Embryonic facial prominence (tissue), 1 donor: ENCODE measurements around the gene CDC37L1.
A peak's percentile ranks its signal among the peaks of the same experiment; 100 is the strongest.

ENCODE experiments used
- DNase-seq: peaks from one replicate; pipeline ENCODE4 v3.0.0-alpha.2; 2016; ENCODE audit errors: extremely low spot score

CDC37L1 gene

DNA sequence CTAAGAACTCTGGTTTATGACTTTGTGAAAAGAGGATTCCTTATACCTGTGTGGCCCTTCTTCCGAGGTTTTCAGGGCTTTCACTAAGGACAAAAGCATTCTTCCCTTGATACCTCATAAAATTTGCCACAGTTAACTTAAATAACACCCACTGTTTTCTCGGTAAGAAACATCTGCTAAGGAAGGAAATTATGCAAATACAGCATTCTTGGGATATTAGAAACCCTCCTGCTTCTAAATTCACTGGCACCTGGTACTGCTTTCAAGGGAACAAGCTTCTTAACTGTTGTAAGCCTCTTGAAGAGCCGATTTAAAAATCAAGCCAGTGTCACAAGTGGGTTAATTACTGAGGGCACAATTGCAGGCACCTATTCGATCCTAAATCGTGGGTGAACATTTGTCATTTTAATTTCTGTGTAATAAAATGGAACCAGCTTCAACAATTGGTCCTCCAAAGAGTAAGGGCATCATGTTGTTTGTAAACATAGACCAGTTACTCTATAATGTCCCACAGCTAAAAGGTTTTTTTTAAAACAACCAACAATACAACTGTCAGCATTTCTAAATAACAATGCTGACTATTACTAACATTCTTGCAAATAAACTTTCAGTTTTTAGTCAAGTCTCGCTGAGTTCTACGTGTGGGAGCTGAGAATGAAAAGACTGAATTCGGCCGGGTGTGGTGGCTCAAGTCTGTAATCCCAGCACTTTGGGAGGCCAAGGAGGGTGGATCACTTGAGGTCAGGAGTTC, 35.1 kb downstream of the CDC37L1 start:
- no peak for DNase-seq

DNA sequence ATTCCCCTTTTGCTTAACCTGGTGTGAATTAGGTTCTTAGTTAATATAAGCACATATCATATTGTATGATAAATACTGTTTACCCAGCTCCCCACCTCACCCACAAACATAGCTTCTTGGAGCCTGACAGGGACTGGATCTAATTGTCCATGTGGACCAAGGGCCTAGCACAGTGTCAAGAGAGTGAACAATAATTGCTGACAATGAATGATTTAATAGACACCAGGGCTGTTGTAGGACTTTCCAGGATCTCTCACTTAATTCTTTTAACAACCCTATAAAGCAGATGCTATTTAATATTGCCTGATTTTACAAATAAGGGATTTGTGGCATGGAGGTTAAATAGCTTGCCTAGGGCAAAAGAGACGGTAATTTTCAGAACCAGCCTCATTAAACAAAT, 36.8 kb downstream of the CDC37L1 start:
- DNase-seq, result no peak

DNA sequence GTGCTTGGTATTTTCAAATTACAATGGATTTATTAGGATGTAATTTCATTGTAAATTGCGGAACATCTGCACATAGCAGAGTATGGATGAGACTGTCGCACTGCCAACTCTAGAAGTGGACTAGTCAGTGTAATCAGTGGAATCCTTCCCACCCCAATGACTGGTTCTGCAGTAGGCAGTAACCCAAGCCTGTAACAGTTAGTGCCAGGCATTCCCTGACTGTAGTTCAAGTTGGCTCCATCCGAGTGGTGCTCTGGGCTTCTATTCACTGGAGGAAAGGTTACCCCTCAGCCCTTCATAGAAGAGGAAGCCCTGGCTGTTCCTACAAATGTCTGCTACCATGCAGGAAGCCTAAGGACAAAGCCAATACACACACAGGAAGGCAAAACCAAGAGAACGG, 38.4 kb downstream of the CDC37L1 start:
- DNase-seq, result no peak

DNA sequence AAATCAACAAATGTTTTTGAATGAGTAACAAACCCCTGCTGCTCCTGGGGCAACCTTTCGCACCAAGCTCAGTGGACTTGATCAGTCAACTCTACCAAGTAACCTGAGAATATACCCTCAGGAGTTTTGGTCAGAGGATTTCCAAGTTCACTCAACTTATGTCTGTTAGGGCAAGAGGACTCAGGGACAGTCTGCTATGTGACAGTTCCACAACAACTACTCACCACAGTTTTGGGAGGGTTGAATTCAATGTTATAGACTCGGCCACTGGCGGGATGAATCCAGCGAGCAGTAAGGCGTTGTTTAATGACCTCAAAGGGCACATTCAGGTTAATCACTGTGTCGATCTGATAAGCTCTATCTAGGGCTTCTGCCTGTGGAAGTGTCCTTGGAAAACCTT, 39.5 kb downstream of the CDC37L1 start:
- no peak for DNase-seq

DNA sequence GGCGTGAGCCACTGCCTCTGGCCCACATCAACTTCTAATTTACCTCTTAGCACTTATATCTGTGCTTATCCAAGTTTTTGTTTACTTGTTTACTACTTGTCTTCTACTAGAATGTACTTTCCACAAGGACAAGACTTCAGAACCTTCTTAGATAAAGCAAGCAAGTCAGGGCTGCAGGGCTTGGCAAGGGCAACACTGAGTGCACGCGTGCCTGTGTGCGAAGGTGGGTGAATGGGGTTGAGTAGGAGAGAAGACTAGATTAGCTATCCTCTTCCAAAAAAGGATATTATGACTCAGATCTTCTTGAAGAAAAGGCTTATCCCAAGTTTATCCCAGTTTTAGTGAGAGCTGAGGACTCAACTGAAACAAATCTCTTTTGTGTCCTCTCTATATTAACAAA, 42.4 kb downstream of the CDC37L1 start:
- no peak for DNase-seq

DNA sequence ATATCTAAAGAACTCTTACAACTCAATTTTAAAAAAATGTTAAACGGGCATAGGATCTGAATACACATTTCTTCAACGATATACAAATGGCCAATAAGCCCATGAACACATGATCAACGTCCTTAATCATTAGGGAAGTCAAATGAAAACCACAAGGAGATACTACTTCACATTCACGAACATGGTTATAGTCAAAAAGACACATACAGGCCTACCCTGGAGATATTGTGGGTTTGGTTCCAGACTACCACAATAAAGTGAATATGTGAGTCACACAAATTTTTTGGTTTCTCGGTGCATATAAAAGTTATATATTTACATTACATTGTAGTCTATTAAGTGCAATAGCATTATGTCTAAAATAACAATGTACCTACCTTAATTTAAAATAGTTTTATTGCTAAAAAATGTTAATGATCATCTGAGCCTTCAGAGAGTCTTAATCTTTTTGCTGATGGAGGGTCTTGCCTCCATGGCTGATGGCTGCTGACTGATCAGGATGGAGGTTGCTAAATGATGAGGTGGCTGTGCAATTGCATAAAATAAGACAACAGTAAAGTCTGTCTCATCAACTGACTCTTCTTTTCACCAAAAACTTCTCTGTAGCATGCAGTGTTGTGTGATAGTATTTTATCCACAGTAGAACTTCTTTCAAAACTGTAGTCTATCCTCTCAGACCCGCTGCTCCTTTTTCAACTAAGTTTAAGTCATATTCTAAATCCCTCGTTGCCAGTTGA, 46.5 kb downstream of the CDC37L1 start:
- DNase-seq, result no peak

DNA sequence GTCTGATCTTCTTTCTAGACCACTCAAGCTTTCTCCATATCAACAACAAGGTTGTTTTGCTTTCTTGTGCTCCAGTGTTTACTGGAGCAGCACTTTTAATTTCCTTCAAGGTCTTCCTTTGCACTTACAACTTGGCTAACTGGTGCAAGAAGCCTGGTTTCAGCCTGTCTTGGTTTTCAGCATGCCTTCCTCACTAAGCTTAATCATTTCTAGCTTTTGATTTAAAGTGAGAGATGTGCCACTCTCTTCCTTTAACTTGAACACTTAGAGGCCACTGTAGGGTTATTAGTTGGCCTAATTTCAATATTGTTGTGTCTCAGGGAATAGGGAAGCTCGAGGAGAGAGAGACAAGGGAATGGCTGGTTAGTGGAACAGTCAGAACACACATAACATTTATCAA, 48.2 kb downstream of the CDC37L1 start:
- DNase-seq, result no peak

DNA sequence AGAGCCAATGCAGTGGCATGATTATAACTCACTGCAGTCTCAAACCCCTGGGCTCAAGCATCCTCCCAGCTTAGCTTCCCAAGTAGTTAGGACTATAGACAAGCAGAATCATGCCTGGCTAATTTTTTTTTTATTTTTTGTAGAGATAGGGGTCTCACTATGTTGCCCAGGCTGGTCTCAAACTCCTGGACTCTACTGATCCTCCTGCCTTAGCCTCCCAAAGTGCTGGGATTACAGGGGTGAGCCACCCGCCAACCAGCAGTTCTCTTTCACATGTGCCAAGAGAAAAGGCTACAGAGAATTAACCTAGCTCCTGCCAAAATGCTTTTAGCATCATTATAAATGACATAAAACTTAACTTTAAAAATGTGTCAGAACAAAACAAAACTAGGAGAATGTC, 53.5 kb downstream of the CDC37L1 start:
- DNase-seq, result no peak

DNA sequence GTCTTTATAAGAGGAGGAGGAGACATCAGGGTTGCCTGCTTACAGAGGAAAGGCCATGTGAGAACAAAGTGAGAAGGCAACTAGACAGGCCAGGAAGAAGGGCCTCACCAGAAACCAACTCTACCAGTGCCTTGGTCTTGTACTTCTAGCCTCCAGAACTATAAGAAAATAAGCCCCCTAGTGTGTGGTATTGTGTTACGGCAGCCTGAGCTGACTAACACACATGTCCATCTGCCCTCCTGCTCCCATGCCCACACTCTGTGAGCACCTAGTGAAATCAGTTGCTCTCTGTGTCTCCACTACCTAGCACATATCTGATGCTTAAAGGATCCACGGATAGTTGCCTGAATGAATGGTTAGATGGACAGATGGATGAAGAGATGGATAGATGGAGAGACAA, 54.8 kb downstream of the CDC37L1 start:
- no peak for DNase-seq

DNA sequence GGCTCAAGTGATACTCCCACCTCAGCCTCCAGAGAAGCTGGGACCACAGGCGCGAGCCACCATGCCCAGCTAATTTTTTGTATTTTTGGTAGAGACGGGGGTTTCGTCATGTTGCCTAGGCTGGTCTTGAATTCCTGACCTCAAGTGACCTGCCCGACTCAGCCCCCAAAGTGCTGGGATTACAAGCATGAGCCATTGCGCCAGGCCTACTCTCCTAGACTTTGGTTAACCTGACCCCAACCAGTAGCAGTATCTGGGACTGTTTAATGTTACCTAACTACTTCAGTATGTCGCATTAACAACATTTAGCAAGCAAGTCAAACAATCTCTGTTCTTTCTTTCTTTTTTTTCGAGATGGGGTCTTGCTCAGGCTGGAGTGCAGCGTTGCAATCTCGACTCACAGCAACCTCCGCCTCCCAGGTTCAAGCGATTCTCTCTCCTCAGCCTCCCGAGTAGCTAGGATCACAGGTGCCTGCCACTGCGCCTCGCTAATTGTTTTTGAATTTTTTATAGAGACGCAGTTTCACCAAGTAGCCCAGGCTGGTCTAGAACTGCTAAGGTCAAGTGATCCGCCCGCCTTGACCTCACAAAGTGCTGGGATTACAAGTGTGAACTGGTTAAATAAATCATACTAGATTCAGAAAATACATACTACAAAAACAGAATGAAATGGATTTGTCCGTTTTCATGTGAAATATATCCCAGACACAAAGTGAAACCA, 59.7 kb downstream of the CDC37L1 start:
- DNase-seq, result no peak

DNA sequence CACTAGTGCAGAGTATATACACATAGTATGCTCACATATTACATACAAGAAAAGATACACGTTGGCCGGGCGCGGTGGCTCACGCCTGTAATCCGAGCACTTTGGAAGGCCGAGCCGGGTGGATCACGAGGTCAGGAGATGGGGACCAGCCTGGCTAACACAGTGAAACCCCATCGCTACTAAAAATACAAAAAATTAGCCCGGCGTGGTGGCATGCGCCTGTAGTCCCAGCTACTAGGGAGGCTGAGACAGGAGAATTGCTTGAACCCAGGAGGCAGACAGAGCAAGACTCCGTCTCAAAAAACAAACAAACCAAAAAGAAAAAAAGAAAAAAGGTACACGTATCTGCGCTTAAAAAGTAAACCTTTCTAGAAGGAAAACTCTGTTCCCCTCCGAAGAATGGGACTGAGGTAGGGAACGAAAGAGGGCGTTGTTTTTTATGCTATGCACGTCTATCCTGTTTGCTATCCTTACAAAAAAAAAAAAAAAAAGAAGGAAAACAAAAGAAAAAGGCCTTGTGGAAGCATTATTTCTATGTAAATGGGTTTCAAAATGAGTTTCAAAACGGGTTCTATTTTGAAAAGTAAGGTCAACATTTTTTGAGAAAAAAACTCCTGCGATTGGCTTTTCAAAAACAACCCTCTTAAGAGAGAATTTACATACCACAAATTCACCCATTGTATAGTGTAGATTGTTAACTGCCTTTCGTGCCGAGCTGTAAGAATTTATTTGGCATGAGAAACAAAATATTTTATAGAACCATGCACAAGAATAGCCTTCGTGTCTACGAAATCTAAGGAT, 60.4 kb downstream of the CDC37L1 start:
- no peak for DNase-seq

DNA sequence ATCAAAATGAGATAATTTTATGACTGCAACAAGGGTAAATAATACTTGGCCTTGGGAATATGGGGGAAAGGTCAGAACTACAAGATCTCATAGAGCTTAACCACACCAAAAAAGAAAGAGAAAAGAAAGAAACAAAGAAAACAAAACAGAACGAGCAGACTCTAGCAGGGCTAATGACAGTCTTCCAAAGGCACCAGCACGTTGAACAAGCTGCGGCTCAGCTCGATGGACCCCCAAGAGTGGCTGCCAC, 60.9 kb downstream of the CDC37L1 start:
- DNase-seq, result no peak

DNA sequence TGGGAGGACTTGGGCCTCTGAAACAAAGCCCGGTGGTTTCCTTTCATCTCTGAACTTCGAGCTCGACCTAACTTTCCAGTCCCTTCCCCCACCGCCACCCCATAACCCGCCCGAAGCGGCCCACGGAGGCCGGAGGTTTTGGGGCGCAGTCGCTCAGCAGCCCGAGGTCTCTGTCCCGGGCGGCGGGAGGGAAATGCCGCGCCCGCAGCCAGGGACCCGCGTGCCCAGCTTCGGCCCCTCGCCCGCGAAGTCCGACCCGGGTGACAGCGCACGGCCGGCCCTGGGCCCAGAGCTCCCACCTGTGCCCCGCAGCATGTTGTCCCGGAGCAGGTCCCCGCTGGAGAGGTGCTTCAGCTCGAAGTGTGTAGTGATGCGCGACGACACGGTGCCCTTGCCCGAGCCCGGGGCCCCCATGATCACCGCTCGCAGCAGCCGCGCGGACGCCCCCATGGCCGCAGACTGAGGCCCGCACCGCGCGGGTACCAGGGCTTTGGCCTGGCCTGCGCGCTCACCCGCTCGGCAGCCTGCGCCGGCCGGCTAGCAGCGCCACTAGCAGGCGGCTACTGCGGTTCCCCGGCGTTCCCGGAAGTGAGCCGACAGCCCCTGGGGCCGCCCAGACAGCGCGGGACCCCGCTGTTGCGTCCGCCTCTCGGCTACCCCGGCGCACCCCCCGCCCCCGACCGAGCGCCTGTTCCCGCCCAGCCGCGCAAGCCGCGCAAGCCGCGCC, 61.4 kb downstream of the CDC37L1 start, which contains the start of gene AK3:
AK3 (minus strand) TSS at position 565 of the 727 bp plus-strand sequence; CDS start at position 450, 115 bp downstream.
- peak; percentile 58 for DNase-seq

DNA sequence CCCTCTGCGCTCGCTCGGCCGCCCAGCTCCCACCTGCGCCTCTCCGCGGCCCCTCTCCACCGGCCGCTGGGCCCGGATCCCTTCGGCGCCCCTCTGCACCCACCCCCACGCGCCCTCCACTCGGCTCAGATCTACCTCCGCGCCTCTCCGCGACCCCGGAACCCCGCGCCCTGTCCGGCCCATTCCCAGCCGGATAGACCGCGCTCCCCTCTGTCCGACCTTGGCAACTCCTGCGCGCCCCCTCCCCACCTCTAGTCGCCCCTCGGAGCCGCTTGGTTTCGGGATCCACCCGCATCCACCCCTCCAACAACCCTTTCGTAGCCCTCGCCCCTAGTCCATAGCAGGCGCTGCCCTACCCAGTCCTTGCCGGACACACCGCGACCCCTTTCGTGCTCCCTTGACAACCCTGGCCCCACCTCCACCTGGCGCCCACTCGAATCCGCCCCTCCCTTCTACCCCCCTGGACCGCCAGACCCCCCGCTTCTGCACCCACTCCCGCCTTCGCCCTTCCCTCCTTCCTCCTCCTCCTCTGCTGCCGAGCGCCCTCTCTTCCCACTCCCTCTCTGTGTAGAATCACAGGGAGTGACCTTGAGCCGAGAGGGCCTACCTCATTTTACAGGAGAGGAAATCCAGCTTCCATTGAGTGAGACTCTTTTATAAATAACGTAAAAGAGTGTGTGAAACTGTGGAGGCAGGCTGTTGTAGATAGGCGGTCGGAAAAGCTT, 62.2 kb downstream of the CDC37L1 start:
- no peak for DNase-seq

DNA sequence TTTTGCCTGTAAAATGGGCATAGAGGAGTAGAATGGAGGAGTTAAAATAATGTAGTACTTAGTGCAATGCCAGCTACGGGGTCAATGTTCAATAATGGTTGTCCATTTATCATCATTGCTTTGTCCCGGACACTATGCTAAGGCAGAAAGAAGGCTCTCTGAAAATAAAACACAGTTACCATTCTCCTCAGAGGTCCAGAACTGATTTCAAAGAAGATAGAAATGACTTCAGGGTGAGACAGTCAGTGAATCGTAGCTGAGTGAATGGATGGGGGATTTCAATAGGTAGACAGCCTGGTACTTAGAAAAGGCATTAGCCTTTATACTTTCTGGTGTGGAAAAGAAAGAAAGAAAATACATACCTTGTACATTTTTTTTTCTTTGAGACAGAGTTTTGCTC, 62.9 kb downstream of the CDC37L1 start:
- DNase-seq, result no peak

DNA sequence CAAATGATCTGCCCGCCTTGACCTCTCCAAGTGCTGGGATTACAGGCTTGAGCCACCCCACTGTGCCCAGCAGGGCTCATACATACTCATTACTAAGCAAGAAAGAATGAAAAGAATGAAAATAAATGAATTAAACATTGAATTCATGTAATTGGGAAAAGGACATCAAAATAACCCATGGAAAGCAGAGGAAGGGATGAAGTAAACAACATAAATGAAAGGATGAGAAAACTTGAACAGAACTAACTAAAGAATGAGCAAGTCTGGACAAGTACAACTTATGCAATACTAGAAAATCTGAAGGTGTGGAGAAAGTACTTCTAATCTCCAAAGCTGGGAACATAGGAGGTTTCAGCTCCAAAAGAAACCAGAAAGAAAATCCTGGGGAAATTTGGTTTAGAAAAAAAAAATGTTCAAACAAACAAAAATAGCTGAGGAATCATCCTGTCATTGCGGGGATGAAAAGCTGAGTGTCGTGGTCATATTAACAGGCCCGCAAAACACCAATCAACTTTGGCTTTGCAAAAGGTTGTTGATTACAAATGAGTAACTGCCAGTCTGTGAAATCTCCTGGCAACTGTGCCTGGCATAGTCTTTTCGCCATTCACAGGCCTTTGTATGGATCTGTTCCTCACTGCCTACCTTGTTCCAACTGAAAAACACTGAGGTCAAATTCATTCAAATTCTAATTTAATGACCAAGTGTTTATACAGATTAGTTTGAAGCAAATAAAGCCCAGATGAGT, 63.9 kb downstream of the CDC37L1 start:
- no peak for DNase-seq

DNA sequence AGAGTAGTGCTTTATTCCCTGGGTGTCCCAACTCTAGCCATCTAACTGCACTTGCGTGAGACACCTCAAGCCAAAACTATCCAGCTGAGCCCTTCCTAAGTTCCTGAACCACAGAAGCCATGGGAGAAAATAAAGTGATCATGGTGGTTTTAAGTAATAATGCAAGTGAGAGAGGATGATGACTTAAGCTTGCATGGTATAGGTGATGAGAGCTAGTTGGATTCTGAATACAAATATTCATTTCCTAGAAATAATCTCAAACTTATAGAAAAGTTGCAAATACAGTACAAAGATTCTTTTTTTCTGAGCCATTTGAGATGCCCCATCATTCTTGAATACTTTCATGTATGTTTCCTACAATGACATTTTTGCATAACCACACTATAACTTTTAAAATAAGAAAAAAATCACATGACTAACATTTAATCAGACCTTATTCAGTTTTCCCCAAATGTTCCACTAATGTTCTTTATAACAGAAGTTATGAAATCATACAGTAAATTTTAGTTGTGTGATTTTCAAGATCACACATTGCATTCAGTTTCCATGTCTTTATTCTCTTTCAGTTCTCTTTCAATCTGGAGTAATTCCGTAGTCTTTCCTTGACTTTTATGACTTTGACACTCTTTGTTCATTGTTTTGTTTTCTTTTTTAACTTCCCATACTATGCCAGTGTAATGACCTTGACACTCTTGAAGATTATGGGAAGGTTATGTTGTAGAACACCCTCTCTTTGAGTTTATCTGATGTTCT, 67.1 kb downstream of the CDC37L1 start:
- DNase-seq, result no peak

DNA sequence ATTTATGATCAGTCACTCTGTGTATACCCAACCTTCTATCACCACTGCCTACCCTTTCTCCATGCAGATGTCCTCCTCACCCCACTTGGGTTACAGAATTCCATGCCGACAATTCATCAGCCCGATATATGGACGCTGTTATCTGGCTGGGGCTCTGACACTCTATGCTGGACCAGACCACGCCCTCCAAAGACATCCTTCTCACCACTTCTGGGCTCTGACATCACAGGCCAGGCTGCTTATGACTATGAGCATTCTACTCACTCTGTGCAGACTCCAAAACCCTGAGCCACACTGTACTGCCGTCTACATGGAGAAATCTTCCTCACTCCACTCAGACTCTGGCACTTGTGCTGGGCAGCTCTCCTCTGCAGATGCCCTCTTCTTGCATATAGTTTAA, 69.2 kb downstream of the CDC37L1 start:
- DNase-seq, result no peak

DNA sequence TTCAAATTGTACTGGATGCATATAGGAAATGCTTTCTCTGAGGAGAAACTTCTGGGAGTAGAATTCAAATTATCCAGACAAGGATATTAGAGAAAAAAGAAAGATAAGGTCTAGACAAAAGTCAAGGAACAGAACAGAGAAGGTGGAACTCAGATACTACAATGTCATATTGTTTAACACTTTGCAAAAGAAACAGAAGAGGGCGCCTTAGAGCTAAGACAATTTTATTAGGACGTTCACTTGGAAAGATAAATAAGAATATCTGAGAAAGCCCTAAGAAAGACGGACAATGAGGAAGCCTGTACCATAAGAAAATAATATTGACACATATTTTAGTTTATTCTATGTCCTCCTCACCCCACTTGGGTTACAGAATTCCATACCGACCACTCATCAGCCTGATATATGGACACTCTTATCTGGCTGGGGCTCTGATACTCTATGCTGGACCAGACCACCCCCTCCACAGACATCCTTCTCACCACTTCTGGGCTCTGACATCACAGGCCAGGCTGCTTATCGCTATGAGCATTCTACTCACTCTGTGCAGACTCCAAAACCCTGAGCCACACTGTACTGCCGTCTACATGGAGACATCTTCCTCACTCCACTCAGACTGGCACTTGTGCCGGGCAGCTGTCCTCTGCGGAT, 70.8 kb downstream of the CDC37L1 start:
- DNase-seq, result no peak
